ENCODE measurements around the gene ANK2.
"Not testable (repeated sequence)": the region's sequence is repeated elsewhere in the genome, so short reads cannot be mapped to it uniquely, and the experiment has no call there.

Gene ANK2

DNA sequence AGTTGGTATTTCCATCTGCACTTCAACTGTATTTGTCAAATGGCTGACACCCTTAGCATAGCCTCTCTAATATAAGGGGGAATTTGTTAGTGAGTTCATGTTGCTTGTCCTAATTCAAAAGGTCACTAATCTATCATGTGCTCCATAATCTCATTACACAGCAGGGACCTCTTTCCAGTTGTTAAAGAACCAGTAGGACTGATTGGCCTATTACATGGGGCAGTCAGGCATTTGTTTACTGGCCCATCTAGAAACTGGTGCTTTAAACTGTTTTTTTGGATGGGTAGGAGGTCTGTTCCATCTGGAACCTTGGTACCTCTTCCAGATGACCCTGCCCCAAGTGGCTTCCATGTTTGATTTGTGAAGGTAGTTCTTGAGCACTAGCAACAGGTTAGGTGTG lies 11.4 kb downstream of the ANK2 start:
- no peak overlapping the region for H2AK5ac ChIP-seq (ENCODE audit: low read length)
- no peaks in the 10 kb centered on the region for H3K79me2 ChIP-seq (ENCODE audit: control insufficient read depth, insufficient read depth, low read length)
- no peak overlapping the region for H3K4me2 ChIP-seq (ENCODE audit: low read length)
- H2BK5ac ChIP-seq (ENCODE audit: low read length): peak overlapping the region; percentile 32
- H3K4ac ChIP-seq (ENCODE audit: low read depth, low read length): no peak overlapping the region
- peak; percentile 94 for DNase-seq
- peak overlapping the region; percentile 38 for H4K5ac ChIP-seq (ENCODE audit: low read length)
- peak overlapping the region; percentile 84 for H3K27ac ChIP-seq (ENCODE audit: low read depth, low read length)
- no peak overlapping the region for H3K18ac ChIP-seq (ENCODE audit: low read length)
- H3K9ac ChIP-seq (ENCODE audit: low read length): no peak overlapping the region
- no peaks in the 10 kb centered on the region for H3K27me3 ChIP-seq (ENCODE audit: insufficient read depth, low read length, poor library complexity)
- no peak overlapping the region for H2BK120ac ChIP-seq (ENCODE audit: low read depth, low read length)
- no peak overlapping the region for H2BK15ac ChIP-seq (replicated peaks; ENCODE audit: low read depth)
- H3K4me1 ChIP-seq (ENCODE audit: control insufficient read depth, low read depth, low read length): peaks cover 7% of the 10 kb centered on the region
- no peak overlapping the region for H3K23ac ChIP-seq (ENCODE audit: low read length)
- no peak overlapping the region for H3K4me3 ChIP-seq (ENCODE audit: low read length)
- peak overlapping the region; percentile 54 for H3K56ac ChIP-seq (ENCODE audit: low read length)
- H3K79me1 ChIP-seq (ENCODE audit: low read length): peaks cover 2% of the 10 kb centered on the region
- H3K36me3 ChIP-seq (ENCODE audit: control insufficient read depth, insufficient read depth, low read length): no peaks in the 10 kb centered on the region
- no peak overlapping the region for H4K8ac ChIP-seq (ENCODE audit: low read depth, low read length)

DNA sequence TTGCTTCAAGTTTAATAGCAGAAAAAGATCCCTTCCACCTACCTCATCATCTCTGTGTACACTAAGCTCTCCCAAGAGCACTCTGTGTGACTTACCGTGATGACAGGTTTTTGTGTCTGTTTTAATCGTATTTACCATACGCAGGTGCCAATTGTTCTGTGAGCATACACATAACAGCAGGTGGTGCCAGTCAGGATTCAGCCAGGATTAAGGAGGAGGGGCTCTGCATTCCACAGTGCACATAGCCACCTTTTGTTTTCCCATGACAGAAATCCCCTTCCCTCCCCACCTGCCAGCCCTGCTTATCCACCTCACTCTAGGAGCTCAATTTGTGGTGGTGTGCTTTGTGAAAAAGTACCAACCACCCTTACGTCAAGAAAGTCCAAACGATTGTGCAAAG lies 14.8 kb downstream of the ANK2 start:
- Histone ChIP-seq H3K36me3 (ENCODE audit: control insufficient read depth, insufficient read depth, low read length) (no peaks in the 10 kb centered on the region), H3K4me2 (ENCODE audit: low read length) (no peak overlapping the region), H3K18ac (ENCODE audit: low read length) (no peak overlapping the region), H3K4ac (ENCODE audit: low read depth, low read length) (no peak overlapping the region), H3K27me3 (ENCODE audit: insufficient read depth, low read length, poor library complexity) (no peaks in the 10 kb centered on the region), H3K79me2 (ENCODE audit: control insufficient read depth, insufficient read depth, low read length) (no peaks in the 10 kb centered on the region), H3K4me3 (ENCODE audit: low read length) (no peak overlapping the region), H2BK5ac (ENCODE audit: low read length) (no peak overlapping the region), H3K27ac (ENCODE audit: low read depth, low read length) (no peak overlapping the region), H3K79me1 (ENCODE audit: low read length) (peaks cover 2% of the 10 kb centered on the region), H2AK5ac (ENCODE audit: low read length) (no peak overlapping the region), H4K5ac (ENCODE audit: low read length) (no peak overlapping the region), H3K56ac (ENCODE audit: low read length) (no peak overlapping the region), H3K23ac (ENCODE audit: low read length) (no peak overlapping the region), H2BK120ac (ENCODE audit: low read depth, low read length) (no peak overlapping the region), H2BK15ac (replicated peaks; ENCODE audit: low read depth) (no peak overlapping the region), H3K9ac (ENCODE audit: low read length) (no peak overlapping the region), H4K8ac (ENCODE audit: low read depth, low read length) (no peak overlapping the region), H3K4me1 (ENCODE audit: control insufficient read depth, low read depth, low read length) (peaks cover 7% of the 10 kb centered on the region)
- whole genome bisulfite sequencing (ENCODE audit: extremely low coverage, insufficient coverage, low lambda C conversion rate): no CpG with 5 or more reads among the region's 5 CpGs
- peak; percentile 98 for DNase-seq

DNA sequence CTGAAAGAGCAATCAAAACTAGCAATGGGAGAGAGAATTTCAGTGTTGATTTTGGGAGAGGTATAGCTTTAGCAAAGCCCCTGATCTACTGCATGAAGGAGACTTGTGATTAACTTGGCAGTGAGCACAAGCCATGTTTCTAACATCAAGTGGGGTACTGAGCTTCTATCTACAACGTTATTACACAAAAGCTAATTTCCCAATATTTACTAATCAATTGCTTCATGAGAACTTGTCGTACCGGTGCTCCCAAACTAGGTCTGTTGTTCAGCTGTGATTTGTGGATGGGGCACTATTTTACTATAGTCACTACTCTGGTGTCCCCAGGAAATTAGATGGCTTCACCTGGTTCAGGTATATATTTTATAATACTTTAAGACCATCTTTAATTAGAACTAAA lies 16.2 kb downstream of the ANK2 start:
- peak overlapping the region; percentile 40 for H2BK5ac ChIP-seq (ENCODE audit: low read length)
- H3K79me2 ChIP-seq (ENCODE audit: control insufficient read depth, insufficient read depth, low read length): no peaks in the 10 kb centered on the region
- DNase-seq: no peak
- peak overlapping the region; percentile 92 for H2BK120ac ChIP-seq (ENCODE audit: low read depth, low read length)
- H3K4me3 ChIP-seq (ENCODE audit: low read length): no peak overlapping the region
- no peak overlapping the region for H3K4ac ChIP-seq (ENCODE audit: low read depth, low read length)
- no peak overlapping the region for H4K8ac ChIP-seq (ENCODE audit: low read depth, low read length)
- H3K4me1 ChIP-seq (ENCODE audit: control insufficient read depth, low read depth, low read length): peaks cover 4% of the 10 kb centered on the region
- H3K27ac ChIP-seq (ENCODE audit: low read depth, low read length): no peak overlapping the region
- peak overlapping the region; percentile 7 for H3K23ac ChIP-seq (ENCODE audit: low read length)
- no peaks in the 10 kb centered on the region for H3K27me3 ChIP-seq (ENCODE audit: insufficient read depth, low read length, poor library complexity)
- H2AK5ac ChIP-seq (ENCODE audit: low read length): peak overlapping the region; percentile 79
- H3K4me2 ChIP-seq (ENCODE audit: low read length): no peak overlapping the region
- peak overlapping the region; percentile 80 for H3K18ac ChIP-seq (ENCODE audit: low read length)
- H2BK15ac ChIP-seq (replicated peaks; ENCODE audit: low read depth): no peak overlapping the region
- H3K9ac ChIP-seq (ENCODE audit: low read length): no peak overlapping the region
- peak overlapping the region; percentile 4 for H3K56ac ChIP-seq (ENCODE audit: low read length)
- H3K79me1 ChIP-seq (ENCODE audit: low read length): peaks cover 2% of the 10 kb centered on the region
- H4K5ac ChIP-seq (ENCODE audit: low read length): no peak overlapping the region
- H3K36me3 ChIP-seq (ENCODE audit: control insufficient read depth, insufficient read depth, low read length): no peaks in the 10 kb centered on the region
- WGBS (ENCODE audit: extremely low coverage, insufficient coverage, low lambda C conversion rate): no CpG with 5 or more reads among the region's 3 CpGs

DNA sequence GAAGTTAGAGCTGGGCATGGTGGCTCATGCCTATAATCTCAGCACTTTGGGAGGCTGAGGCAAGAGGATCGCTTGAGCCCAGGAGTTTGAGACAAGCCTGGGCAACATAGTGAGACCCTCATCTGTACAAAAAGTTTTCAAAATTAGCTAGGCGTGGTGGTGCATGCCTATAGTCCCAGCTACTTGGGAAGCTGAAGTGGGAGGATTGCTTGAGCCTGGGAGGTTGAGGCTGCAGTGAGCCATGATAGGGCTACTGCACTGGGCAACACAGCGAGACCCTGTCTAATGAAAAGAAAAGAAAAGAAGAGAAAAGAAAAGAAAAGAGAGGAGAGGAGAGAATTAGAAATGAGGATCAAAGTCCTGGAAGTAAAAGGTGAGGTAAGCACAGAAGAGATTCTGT lies 19.3 kb downstream of the ANK2 start:
- WGBS (ENCODE audit: extremely low coverage, insufficient coverage, low lambda C conversion rate): no CpG with 5 or more reads among the region's 3 CpGs
- not testable (repeated sequence) for H3K4me1 ChIP-seq (ENCODE audit: control insufficient read depth, low read depth, low read length)

DNA sequence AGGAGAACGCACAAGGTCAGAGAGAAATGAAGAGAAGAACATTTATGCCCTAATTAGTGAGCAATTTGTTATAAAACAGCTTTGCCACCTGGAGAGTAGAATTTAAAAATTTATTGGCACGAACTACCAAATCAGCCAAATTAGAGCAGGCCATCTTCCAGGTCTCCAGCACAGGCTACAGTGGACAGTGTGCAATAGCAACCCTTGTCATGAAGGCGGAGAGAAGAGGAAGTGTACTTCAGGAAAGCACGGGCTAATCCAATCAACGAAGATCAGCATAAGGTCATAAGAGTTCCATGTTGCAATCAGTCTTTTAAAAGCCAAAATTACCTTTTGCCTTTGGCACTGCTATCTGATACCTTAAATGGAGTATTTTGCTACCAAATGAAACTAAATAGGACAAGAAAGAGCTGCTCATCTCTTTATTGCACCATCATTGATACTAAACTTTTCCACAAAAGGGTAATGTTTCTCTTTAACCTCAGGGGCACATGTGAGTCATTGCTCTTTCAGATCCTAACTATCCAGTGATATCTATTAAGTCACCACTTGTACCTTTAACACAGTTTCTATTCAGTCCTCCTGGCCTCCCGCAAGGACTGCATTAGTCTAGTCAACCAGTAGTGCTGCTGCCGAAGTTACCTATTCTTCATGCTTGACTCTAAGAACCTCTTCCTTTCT lies 19.9 kb downstream of the ANK2 start:
- H2BK5ac ChIP-seq (ENCODE audit: low read length): no peak overlapping the region
- peaks cover 2% of the 10 kb centered on the region for H3K4me1 ChIP-seq (ENCODE audit: control insufficient read depth, low read depth, low read length)
- no peak overlapping the region for H2BK120ac ChIP-seq (ENCODE audit: low read depth, low read length)
- no peak overlapping the region for H2AK5ac ChIP-seq (ENCODE audit: low read length)
- H2BK15ac ChIP-seq (replicated peaks; ENCODE audit: low read depth): no peak overlapping the region
- H3K4me3 ChIP-seq (ENCODE audit: low read length): no peak overlapping the region
- H3K18ac ChIP-seq (ENCODE audit: low read length): no peak overlapping the region
- no peaks in the 10 kb centered on the region for H3K27me3 ChIP-seq (ENCODE audit: insufficient read depth, low read length, poor library complexity)
- no peak overlapping the region for H3K9ac ChIP-seq (ENCODE audit: low read length)
- H3K79me2 ChIP-seq (ENCODE audit: control insufficient read depth, insufficient read depth, low read length): no peaks in the 10 kb centered on the region
- no peak overlapping the region for H3K27ac ChIP-seq (ENCODE audit: low read depth, low read length)
- H4K8ac ChIP-seq (ENCODE audit: low read depth, low read length): no peak overlapping the region
- H3K56ac ChIP-seq (ENCODE audit: low read length): no peak overlapping the region
- H3K4ac ChIP-seq (ENCODE audit: low read depth, low read length): no peak overlapping the region
- no CpG with 5 or more reads among the region's 7 CpGs for WGBS (ENCODE audit: extremely low coverage, insufficient coverage, low lambda C conversion rate)
- H3K79me1 ChIP-seq (ENCODE audit: low read length): peaks cover 2% of the 10 kb centered on the region
- H4K5ac ChIP-seq (ENCODE audit: low read length): no peak overlapping the region
- no peaks in the 10 kb centered on the region for H3K36me3 ChIP-seq (ENCODE audit: control insufficient read depth, insufficient read depth, low read length)
- H3K4me2 ChIP-seq (ENCODE audit: low read length): no peak overlapping the region
- DNase-seq: no peak
- H3K23ac ChIP-seq (ENCODE audit: low read length): no peak overlapping the region

More for the DNA sequence above, 19.3 kb downstream of the ANK2 start:
- not testable (repeated sequence) for H3K27me3 ChIP-seq (ENCODE audit: insufficient read depth, low read length, poor library complexity); H3K18ac ChIP-seq (ENCODE audit: low read length); H2BK120ac ChIP-seq (ENCODE audit: low read depth, low read length); H4K5ac ChIP-seq (ENCODE audit: low read length); H3K79me2 ChIP-seq (ENCODE audit: control insufficient read depth, insufficient read depth, low read length); H3K4me2 ChIP-seq (ENCODE audit: low read length); H3K4me3 ChIP-seq (ENCODE audit: low read length); H3K9ac ChIP-seq (ENCODE audit: low read length); H3K36me3 ChIP-seq (ENCODE audit: control insufficient read depth, insufficient read depth, low read length); H4K8ac ChIP-seq (ENCODE audit: low read depth, low read length); H3K23ac ChIP-seq (ENCODE audit: low read length); H3K56ac ChIP-seq (ENCODE audit: low read length); H2BK15ac ChIP-seq (replicated peaks; ENCODE audit: low read depth); H2AK5ac ChIP-seq (ENCODE audit: low read length); H3K4ac ChIP-seq (ENCODE audit: low read depth, low read length); H3K79me1 ChIP-seq (ENCODE audit: low read length); DNase-seq; H3K27ac ChIP-seq (ENCODE audit: low read depth, low read length); H2BK5ac ChIP-seq (ENCODE audit: low read length)

DNA sequence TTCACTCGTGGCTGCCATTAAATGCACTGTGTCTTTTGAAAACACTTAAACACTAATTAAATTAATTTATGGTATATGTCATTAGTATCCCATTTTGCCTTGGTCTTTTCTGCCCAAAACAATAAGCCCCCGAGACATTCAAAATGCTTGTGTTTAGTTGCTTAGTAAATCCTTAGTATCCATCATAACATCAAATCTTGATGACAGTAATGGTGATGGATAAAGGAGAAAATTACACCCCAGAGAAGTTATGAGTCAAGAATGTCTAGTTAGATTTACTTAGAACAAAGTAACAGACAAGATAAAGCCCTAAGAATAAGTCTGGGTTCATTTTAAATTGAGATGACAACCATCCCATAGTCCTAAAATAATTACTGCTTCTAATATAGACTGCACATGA lies 21.3 kb downstream of the ANK2 start:
- Histone ChIP-seq H2BK5ac (ENCODE audit: low read length) (no peak overlapping the region), H3K36me3 (ENCODE audit: control insufficient read depth, insufficient read depth, low read length) (no peaks in the 10 kb centered on the region), H3K4me2 (ENCODE audit: low read length) (no peak overlapping the region), H3K56ac (ENCODE audit: low read length) (no peak overlapping the region), H3K79me1 (ENCODE audit: low read length) (no peaks in the 10 kb centered on the region), H3K18ac (ENCODE audit: low read length) (no peak overlapping the region), H4K8ac (ENCODE audit: low read depth, low read length) (no peak overlapping the region), H2AK5ac (ENCODE audit: low read length) (no peak overlapping the region), H3K4ac (ENCODE audit: low read depth, low read length) (no peak overlapping the region), H2BK120ac (ENCODE audit: low read depth, low read length) (no peak overlapping the region), H3K23ac (ENCODE audit: low read length) (no peak overlapping the region), H3K4me3 (ENCODE audit: low read length) (no peak overlapping the region), H3K27me3 (ENCODE audit: insufficient read depth, low read length, poor library complexity) (no peaks in the 10 kb centered on the region), H3K4me1 (ENCODE audit: control insufficient read depth, low read depth, low read length) (no peaks in the 10 kb centered on the region), H2BK15ac (replicated peaks; ENCODE audit: low read depth) (no peak overlapping the region), H4K5ac (ENCODE audit: low read length) (no peak overlapping the region), H3K9ac (ENCODE audit: low read length) (no peak overlapping the region), H3K27ac (ENCODE audit: low read depth, low read length) (no peak overlapping the region), H3K79me2 (ENCODE audit: control insufficient read depth, insufficient read depth, low read length) (no peaks in the 10 kb centered on the region)
- WGBS (ENCODE audit: extremely low coverage, insufficient coverage, low lambda C conversion rate): no CpG with 5 or more reads among the region's 2 CpGs
- DNase-seq: no peak
